Body of pancreas (tissue), 4 donors: ENCODE results near the gene AHCYL2.
"Not testable (repeated sequence)": the region's sequence is repeated elsewhere in the genome, so short reads cannot be mapped to it uniquely, and the experiment has no call there.

Experiments used
- CTCF ChIP-seq, 7 experiments: fragments of 450-650 bp in 4 of 7; fragments of 200-600 bp in 3 of 7; sonication (generic) in 3 of 7; IDR thresholded peaks; one replicate each; pipeline ENCODE4 v1.5.1; 2016 to 2019; ENCODE audit warnings: antibody characterized with exemption in 7 of 7
- POLR2A ChIP-seq, 3 donors: fragments of 450-650 bp; IDR thresholded peaks; one replicate each; pipeline ENCODE4 v1.6.1; 2016; ENCODE audit warnings: antibody characterized with exemption in 3 of 3, mild to moderate bottlenecking in 2 of 3

- not testable (repeated sequence) for TF ChIP-seq CTCF, POLR2A (IDR thresholded peaks at IDR 0.05)
Observed at GRCh38 chr7:129475931-129476330, 251.1 kb downstream of the AHCYL2 start.
